ENCODE results near the gene NOP16. TPM values are rescaled to one million over a fixed set of nuclear protein-coding genes. Genes with fewer than 3 reads are reported as not detected.
"Not testable (repeated sequence)": the region's sequence is repeated elsewhere in the genome, so short reads cannot be mapped to it uniquely, and the experiment has no call there.

The NOP16 gene
- total RNA-seq, 1 donor from 2014 or later, result 10.1 TPM

GRCh38 chr5:176409765-176410164 is 21.4 kb upstream of the NOP16 start:
- DNase-seq (ENCODE audit: low spot score), result no peak

- DNase-seq (ENCODE audit: low spot score), result no peak
These were observed 20.2 kb upstream of the NOP16 start for GRCh38 chr5:176408590-176408989.

DNA sequence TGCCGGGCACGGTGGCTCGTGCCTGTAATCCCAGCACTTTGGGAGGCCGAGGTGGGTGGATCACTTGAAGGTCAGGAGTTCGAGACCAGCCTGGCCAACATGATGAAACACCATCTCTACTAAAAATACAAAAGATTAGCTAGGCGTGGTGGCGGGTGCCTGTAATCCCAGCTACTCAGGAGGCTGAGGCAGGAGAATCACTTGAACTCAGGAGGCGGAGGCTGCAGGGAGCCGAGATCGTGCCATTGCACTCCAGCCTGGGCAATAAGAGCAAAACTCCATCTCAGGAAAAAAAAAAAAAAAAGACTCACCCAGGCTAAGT is 19.8 kb upstream of the NOP16 start:
- not testable (repeated sequence) for DNase-seq (ENCODE audit: low spot score)

GRCh38 chr5:176407456-176408251 is 19.3 kb upstream of the NOP16 start:
- DNase-seq (ENCODE audit: low spot score), result no peak

DNA sequence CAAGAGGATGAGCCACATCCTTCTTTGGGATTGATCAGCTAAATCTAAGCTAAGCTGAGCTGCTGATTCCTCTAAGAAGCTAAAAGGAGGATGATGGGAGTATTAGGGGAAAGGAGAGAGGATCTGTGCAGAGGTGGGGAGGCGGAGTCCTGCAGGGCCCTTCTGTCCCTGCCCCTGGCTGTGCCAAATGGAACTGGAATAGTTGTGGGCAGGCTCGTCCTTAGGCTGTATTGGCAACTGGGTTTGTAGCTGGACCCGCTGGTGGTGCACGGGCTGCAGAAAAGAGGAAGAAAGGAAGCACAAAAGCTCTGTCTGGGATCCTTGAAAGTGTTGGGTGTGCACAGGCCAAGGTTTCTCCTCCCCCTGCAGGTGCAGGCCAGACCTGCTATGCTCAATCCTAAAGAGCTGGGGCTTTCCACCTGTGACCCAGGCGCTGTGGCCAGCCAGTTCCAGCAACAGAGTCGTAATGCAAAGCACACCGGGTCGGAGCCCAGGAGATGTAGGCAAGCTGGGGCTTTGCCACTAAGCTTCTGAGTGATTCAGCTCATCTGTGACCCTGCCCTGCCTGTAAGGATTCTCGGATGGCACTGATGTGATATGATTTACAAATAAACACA is 18.1 kb upstream of the NOP16 start:
- DNase-seq (ENCODE audit: low spot score), result no peak

DNA sequence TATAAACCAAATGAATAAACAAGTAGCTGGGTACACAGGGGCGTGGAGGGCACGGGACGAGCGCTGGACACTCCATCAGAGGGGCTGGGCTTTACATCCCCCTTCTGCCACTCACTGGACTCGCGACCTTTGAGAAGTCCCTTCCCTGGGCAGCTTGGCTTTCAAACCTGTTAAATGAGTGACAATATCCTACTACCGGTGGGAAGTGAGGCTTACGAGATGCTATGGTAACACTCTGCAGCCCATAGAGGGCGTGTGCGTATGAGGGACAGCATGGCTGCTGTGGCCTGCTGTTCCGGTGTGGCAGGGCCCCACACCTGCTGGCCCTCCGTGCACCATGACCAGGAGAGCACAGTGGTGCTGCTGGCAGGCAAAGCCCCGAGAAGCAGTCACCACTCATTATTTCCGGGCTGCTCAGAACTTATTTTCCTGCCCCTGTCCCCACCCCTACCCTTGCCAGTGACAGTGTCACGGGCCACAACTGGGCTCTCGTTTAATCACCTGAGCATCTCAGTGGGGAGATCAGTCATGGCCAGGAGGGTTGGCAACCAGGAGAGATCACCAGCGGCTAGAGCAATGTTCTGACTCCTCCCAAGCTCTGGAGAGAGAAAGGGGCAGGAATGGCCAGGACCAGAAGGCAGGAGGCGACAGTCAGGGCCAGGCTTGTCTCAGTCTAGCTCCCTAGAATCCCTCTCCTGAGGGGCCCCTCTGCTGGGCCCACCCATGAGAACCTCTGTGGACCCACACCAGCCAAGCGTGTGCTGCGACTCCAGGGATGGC is 17.4 kb upstream of the NOP16 start:
- no peak for DNase-seq (ENCODE audit: low spot score)

- no peak for DNase-seq (ENCODE audit: low spot score)
These were observed 13.1 kb upstream of the NOP16 start for GRCh38 chr5:176401281-176402205.

DNA sequence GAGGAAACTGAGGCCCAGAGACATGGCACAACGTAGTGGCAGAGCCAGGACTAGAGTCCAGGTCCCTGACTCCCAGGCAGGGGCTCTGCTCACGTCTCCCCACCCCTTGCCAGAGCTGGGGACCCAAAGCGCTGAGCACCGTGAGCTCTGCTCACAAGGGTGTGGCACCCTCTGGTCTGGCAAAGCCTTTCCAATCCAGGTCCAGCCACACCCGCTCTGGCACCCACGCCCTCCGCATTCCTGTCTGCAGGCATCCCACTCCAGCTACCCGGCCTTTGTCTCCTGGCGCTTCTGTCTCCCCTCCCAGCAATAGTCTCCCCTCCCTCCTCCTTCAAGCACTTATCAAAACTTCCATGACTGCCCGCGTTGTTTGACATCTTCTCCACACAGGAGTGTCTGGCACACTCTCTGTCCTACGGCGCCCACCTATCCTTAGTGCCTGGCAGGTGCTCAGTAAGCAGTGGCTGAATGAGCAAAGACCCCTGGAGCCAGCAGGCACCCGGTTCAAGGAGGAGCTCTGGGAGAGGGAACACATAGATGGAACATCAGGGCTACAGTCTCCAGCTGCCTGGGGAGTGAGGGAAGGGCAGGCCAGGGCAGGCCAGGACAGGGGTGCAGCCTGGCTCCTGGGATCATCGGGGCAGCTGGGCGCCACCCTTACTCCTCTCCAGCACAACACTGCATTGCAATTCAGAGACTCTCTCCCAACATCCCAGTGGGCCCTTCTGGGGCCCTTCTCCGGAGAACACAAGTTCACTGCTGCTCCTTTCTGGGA is 12.2 kb upstream of the NOP16 start:
- peak; percentile 56 for DNase-seq (ENCODE audit: low spot score)

DNA sequence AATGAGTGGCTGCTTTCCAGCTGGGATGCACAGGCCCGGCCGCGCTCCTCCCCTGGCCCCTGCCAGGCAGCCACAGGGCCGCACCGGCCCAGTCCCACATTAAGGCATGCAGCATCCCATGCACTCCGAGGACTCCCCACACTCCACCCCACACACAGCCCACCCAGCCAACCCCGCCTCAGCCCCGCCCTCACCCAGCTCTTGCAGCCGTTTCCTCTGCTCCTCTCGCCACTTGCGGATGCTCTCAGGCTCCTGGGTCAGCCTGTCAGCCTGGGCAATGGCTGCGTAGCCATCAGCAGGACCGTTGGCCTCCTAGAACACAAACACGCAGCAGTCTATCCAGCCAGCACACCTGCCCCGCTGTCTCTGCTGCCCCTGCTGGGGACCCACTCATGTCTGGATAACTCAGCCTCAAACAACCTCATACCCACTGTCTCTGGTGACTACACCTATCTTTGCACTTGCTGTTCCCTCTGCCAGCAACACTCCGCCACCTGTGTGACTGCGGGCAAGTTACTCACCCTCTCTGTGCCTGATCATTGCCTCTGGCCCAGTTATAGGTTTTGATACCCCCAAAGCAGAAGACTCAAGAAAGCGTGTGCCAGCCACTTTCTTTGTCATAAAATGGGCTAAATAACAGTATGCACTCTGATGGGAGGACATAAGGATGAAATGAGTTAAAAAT is 9.5 kb upstream of the NOP16 start:
- DNase-seq (ENCODE audit: low spot score), result no peak

DNA sequence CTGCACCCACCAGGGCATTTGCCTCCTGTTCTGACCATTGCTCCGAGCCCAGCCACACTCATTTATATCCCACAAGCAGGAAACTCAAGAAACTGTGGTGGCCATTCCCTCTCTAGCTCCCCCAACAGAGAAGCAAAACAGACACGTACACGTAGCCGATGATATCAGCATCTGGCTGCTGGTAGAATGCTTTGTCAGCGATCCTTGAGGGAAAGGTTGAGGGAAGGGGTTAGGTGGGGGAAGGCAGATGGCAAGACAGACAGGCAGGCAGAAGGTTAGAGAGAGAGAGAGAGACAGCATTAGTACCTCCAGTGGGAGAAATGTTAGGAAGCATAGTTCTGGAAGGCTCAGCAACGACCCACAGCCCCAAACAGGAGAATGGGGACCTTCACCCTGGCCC is 7.9 kb upstream of the NOP16 start:
- no peak for DNase-seq (ENCODE audit: low spot score)

DNA sequence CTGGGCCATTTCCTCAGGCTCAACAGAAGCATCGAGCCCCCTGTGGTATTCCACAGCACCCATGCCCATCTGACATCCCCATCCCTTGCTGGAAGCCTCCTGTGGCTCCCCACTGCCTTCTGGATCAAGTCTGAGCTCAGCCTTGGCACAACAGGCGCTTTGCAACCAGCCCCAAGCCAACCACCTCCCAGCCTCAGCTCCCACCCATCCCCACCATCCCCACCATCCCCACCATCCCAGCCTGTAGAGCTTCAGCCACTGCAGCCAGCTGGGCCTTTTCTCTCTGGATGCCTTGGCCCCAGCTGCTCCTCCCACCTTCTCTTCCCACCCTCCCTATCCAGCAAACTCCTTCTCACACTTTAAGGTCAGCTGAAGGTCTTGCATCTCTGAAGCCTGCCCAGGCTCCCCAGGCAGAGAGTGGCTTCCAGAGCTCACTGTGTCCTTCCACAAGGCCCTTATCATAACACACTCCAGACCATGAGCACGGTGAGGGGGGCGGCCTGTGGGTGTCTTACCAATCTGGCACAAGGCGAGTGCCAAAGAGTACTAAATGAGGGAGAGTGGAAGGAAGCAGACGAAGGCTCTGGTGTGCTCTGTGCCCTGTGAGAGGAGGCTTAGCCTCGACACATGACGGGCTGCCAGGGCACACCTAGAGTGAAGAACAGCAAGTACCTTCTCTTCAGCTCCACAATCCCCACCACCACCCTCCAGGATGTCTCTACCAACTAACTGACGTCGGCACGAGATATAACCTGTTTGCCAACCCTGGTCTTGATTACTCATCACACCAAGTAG is 6.7 kb upstream of the NOP16 start:
- no peak for DNase-seq (ENCODE audit: low spot score)

DNA sequence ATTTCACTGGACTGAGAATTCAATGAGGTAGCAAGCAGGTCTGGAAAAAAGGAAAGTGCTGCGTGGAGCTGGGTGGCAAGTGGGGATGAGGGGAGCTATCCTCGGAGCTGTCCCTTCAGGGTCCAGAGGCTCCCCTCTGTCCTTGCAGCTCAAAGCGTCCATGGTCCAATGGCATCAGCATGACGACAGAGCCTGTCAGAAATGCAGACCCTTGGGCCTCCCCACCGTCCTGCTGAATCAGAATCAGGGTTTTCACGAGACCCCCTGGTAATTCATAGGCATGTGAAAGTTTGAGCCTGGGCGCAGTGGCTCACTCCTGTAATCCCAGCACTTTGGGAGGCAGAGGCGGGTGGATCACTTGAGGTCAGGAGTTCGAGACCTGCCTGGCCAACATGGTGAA is 5.7 kb upstream of the NOP16 start:
- no peak for DNase-seq (ENCODE audit: low spot score)

GRCh38 chr5:176392526-176392925 is 4.1 kb upstream of the NOP16 start:
- DNase-seq (ENCODE audit: low spot score), result no peak

GRCh38 chr5:176391999-176392398 is 3.6 kb upstream of the NOP16 start:
- no peak for DNase-seq (ENCODE audit: low spot score)

DNA sequence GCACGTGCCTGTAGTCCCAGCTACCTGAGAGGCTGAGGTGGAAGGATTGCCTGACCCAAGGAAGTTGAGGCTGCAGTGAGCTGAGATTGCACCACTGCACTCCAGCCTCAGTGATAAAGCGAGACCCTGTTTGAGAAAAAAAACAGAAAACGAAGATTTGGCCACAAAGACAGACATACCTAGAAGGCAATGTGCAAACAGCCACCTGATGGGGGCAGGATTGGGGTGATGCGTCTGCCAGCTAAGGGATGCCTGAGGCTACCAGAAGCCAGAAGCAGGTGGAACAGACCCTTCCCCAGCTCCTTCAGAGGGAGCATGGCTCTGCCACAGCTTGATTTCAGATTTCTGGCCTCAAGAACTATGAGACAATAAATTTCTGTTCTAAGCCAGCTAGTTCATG is 3.1 kb upstream of the NOP16 start:
- DNase-seq (ENCODE audit: low spot score), result no peak

DNA sequence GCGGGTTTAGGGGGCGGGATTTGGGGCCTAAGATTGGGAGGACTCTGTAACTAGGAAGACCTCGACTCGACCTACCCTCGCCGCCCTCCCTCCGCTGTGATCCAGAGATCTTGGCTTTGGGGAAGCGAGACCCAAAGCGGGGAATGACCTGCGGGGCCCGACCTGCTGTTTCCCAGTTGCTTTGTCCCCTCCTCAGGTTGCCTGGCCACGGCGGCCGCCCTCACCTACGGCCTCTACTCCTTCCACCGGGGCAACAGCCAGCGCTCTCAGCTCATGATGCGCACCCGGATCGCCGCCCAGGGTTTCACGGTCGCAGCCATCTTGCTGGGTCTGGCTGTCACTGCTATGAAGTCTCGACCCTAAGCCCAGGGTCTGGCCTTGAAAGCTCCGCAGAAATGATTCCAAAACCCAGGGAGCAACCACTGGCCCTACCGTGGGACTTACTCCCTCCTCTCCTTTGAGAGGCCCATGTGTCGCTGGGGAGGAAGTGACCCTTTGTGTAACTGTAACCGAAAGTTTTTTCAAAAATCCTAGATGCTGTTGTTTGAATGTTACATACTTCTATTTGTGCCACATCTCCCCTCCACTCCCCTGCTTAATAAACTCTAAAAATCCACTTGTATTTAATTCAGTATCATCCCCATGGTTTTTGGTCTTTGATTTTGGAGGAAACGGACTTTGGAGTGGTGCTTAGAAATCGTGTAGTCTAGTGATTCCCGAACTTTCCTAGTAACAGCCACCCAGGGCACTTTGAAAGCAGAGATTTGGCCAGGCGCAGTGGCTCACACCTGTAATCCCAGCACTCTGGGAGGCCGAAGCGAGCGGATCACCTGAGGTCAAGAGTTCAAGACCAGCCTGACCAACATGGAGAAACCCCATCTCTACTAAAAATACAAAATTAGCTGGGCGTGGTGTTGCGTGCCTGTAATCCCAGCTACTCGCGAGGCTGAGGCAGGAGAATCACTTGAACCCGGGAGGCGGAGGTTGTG is 1.0 kb upstream of the NOP16 start:
- no peak for DNase-seq (ENCODE audit: low spot score)

- DNase-seq (ENCODE audit: low spot score), result no peak
These were observed 375 bp downstream of the NOP16 start for GRCh38 chr5:176388003-176388443.

DNA sequence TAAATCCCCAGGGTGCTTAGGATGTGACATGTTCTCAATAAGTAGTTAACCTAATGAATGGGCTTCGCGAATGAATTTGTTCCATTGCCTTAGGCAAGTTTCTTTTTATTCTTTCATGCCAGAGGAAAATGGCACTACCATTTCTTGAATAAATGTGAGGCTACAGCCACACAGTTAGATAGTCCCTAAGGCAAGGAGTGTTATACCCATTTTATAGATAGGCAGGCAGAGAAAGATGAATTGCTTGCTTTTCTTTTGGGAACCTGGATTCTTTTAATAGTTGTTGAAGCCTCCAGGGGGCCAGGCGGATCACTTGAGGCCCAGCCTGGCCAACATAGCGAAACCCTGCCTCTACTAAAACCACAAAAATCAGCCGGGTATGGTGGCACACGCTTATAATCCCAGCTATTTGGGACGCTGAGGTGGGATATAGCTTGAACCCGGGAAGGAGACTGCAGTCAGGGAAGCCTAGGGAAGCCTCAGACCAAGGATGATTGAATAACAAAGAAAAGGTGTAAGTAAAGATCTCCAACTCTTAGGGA is 943 bp downstream of the NOP16 start:
- DNase-seq (ENCODE audit: low spot score), result no peak
